Right lobe of liver (tissue), 4 donors: ENCODE data around the gene SORL1.

ENCODE experiments used
- POLR2A ChIP-seq: fragments of 450-650 bp; IDR thresholded peaks from one replicate; pipeline ENCODE4 v1.6.1; 2017; ENCODE audit warnings: antibody characterized with exemption, mild to moderate bottlenecking
- TF ChIP-seq, protein P1 (sequence below), 4 donors: fragments of 200-600 bp in 3 of 4; fragments of 450-650 bp in 1 of 4; IDR thresholded peaks; one replicate each; pipeline versions ENCODE4 v1.5.1 to v1.8.0; 2016 to 2022; ENCODE audit warnings: antibody characterized with exemption in 4 of 4, mild to moderate bottlenecking in 2 of 4
- donor health status: DM: no; HTN: no; CAD: no.
- donor health status: DM: no; HTN: no; CAD: no.
- donor health status: DM: no; HTN: yes; CAD: no.

DNA sequence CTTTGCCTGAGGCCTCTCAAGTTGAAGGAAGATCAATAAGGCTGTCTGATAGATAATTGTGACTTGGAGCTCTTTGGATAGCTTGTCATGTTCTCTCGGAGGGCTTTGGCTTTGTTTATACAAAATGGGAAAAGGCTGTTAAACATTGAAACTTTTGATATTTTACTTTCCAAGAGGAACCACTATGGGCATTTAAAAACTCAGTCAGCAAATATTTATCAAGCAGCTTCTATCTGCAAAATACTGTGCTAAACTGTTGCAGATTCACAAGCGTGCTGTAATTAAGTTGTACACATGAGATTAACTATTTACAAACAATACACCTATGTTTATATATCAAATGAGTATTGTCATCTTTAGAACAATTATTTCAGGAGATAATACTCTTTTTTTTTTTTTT is 34.5 kb upstream of the SORL1 start:
- TF ChIP-seq, protein P1, sequence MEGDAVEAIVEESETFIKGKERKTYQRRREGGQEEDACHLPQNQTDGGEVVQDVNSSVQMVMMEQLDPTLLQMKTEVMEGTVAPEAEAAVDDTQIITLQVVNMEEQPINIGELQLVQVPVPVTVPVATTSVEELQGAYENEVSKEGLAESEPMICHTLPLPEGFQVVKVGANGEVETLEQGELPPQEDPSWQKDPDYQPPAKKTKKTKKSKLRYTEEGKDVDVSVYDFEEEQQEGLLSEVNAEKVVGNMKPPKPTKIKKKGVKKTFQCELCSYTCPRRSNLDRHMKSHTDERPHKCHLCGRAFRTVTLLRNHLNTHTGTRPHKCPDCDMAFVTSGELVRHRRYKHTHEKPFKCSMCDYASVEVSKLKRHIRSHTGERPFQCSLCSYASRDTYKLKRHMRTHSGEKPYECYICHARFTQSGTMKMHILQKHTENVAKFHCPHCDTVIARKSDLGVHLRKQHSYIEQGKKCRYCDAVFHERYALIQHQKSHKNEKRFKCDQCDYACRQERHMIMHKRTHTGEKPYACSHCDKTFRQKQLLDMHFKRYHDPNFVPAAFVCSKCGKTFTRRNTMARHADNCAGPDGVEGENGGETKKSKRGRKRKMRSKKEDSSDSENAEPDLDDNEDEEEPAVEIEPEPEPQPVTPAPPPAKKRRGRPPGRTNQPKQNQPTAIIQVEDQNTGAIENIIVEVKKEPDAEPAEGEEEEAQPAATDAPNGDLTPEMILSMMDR (IDR thresholded peaks at IDR 0.05): no peak
- no peak for TF ChIP-seq POLR2A
